GM18508 (cell line): ENCODE results near the gene SLC8A2.

ENCODE experiments used
- ATAC-seq: cut with Tn5 transposase; IDR thresholded peaks from one replicate; pipeline ENCODE4 v1.9.1; 2021; ENCODE audit warnings: moderate number of reproducible peaks; ENCODE audit not compliant: insufficient read depth, unreplicated experiment

Gene SLC8A2

DNA sequence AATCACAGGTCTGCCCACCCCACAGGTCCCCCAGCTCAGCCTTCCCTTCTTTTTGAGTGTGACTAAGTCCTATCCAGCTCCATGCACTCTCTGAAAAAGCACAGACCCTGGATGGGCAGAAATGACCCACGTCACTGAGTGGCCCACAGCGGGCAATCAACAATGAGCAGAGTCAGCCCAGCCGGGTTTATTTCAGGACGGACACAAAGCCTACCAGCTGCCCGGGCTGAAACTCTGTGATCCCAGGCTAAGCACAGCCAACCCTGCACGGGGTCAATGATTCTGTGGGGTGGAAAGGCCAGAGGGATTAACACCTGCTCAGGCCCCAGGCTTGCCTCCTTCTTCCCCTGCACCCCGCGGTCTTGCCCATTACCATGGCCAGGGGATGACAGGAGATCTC is 34.8 kb upstream of the SLC8A2 start:
- ATAC-seq = no peak

GRCh38 chr19:47505506-47505905 is 33.8 kb upstream of the SLC8A2 start:
- ATAC-seq = no peak

DNA sequence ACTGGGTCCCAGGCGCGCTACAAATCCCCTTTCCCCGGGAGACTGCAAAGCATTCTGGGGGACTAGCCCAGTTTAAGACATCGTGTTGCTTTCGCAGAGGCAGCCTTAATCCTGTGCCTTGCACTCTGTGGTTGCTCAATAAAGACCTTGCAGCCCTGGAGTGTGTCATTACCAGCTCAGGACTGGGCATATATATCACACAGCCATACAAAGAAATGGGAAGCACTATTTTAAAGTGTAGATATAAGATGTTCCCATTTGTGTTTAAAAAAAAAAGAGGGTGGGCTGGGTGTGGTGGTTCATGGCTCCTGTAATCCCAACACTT is 32.1 kb upstream of the SLC8A2 start:
- ATAC-seq = no peak

DNA sequence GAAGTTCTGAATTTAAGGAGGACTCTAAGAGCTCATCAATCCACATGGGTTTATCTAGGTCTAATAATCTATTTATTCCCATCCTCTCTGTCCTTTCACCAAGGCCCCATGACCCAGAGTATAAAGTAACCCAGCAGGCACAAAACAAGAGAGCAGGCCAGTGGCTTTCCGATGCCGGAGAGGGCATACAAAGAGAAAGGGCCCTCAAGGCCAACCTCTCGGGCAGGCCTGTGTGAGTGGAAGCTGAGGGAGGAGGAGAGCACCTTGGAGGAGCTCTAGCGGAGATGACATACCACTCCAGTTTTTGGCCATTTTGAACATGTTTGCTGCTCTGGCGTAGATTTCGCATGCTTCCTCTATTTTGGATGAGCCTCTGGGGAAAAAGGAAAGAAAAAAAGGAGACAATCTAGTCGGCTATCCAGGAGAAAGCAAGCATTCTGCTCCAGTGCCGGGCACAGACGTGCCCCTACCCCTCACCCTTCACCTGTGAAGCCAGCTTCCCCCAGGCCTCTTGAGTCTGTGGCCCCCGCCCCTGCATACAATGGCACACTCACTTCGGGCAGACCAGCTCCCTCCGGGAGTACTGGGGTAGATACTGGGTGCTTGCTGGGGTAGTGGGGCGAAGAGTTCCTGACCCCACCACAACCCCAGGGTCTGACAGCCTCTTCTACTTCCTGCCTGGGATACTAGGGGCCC is 31.6 kb upstream of the SLC8A2 start:
- no peak for ATAC-seq

GRCh38 chr19:47499863-47500830 is 28.5 kb upstream of the SLC8A2 start:
- no peak for ATAC-seq

- ATAC-seq = no peak
Measured at GRCh38 chr19:47499371-47499770, 27.7 kb upstream of the SLC8A2 start.

DNA sequence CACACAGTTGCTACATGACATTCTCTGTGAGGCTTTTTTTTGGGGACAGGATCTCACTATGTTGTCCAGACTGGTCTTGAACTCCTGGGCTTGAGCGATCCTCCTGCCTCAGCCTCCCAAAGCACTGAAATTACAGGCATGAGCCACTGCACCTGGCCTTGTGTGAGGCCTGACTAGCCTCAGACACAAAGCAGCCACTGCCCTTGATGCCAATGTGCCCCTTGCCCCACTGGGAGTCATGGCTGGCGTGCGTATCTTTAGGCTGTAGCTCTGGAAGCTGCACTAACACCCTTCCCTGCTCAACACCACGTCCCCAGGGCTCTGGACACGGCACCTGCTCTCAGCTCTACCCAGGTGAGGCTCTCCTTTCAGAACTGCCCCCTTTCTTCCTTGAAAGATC is 26.9 kb upstream of the SLC8A2 start:
- no peak for ATAC-seq

DNA sequence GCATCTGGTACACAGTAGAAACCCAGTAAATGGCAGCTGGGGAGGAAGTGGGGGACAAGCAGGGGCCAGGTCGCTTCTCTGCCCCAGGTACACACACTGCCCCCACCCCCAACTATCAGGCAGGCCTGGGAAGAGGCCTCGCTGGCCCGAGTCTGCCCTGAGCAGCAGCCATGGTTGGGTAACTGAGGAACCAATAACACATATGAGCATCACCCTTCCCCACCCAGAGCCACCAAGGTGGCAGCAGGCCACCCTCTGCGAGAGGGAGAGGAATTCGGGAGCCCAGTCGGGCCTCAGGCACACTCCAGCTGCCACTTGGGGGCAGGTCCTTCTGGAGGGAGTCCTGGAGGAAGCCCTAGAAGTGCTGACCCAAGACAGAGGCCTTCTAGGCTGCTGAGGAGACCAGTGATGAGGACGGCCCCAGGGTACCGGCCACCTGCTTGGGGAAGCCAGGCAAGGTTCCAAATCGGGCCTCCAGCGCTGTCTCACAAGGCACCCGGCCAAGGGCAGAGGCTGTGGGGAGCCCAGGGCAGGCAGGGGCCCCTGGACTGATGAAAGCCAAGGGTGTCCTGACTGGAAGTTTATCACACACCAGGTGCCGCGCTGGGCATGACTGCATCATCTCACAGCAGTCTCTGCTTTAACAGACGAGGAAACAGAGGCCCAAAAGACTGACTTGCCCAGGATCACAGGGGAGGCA is 26.3 kb upstream of the SLC8A2 start:
- ATAC-seq = no peak

DNA sequence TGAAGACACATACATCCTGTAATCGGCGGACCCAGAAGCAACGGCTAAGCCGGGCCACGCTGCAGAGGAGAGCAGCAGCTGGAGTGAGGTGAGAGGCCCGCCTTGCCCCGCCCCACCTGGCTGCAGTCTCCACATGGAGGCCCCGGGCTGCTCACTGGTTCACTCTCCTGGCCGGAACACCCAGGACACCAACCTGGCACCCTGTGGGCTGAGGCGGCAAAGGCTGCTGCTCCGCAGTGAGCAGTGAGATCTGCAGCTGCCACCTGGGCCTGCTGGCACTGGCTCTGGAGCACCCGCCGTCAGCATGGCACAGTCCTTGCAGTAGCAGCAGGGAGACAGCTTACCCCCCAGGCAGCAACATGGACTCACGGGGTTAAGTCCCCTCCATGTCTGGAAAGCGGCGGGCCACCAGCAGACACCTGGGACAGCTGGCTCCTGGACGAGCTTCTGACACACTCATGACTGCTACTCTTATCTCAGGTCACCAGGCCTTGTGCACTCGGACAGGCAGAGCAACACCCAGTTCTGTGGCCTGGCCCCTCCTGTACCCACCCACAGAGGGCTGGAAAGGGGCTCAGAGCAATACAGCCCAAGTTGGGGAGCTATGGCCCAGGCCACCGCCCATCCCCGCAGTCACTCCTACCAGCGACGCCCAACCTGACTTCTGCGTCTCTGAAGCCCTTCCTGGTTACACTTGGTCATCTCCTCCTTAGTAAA is 25.5 kb upstream of the SLC8A2 start:
- no peak for ATAC-seq

DNA sequence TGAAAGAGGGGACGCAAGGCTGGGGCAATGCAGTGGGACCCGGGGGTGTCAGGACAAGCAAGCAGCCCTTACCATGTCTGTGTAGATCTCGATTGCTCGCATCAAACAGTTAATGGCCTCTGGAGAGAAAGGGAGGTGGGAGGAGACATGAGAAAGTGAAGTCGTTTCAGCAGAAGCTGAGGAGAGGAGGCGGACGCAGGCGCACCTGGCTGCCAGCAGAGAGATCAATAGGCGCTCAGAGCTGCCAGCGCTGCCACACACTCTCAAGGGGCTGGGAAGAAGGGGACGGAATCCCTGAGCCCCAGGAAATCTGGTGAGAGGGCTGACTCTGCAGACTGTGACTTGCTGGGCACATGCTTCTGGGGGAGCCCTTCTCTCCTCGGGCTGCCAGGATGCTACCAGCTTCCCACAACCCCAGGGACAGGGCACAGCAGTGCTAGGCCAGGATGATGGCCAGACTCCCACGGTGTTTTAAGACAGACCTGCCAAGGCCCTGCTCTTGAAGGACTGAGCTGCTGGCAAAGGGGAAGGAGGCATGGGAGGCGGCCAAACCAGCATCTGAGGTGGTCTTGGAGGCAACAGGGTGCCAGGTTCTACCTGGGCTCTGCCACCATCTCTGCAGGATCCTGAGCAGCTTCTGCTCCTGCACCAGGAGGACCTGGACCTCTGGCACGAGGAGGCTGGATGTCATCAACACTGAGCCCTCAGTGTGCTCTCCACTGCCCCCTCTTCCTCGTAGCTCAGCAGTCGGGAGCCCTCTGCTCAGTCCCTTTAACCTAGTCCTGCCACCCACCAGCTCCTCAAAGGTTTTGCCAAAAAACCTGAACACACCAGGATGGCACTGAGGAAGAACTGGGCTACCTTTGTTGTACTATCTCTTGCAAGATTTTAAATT is 24.0 kb upstream of the SLC8A2 start:
- no peak for ATAC-seq

GRCh38 chr19:47494729-47495128 is 23.0 kb upstream of the SLC8A2 start:
- no peak for ATAC-seq

GRCh38 chr19:47494211-47494547 is 22.5 kb upstream of the SLC8A2 start:
- no peak for ATAC-seq

DNA sequence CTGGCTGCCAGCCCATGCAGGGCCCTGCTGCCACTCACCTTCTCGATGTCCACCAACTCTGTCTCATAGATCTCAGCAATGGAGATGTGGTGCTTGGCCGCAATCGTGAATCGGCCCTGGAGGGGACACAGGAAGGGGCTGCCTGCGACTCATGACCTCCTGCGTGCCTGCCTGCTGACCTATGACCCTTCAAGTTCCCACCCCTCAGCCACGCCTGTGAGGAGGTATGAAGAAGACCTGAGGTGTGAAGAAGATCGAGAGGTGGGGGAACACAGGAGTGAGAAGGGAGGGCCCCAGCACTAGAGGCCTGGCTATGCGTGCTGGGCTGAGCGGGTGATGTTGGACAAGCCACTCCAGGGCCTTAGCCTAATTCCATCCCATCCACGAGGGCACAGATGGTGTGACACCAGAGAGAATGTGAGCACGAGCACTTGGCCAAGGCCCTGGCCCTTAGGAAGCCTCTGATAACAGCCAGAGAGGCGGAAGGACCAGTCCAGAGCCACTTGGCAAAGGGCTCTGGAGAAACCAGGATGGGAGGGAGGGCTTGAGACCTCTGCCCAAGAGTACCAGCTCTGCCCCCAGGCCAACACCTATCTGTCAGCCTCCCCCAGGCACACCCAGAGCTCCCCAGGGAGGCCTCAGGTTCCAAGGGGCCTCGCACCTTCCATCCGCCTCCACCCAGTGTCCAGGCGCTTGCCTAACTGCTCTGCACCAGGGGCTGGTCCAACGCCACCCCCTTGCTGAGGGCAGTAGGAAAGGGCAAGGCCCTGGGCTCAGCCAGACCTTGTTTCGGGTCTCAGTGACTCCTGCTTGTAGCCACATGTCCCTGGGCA is 21.9 kb upstream of the SLC8A2 start:
- ATAC-seq = no peak

- ATAC-seq = no peak
Measured at GRCh38 chr19:47492571-47493377, 21.1 kb upstream of the SLC8A2 start.

- no peak for ATAC-seq
Measured at GRCh38 chr19:47492137-47492533, 20.4 kb upstream of the SLC8A2 start.

DNA sequence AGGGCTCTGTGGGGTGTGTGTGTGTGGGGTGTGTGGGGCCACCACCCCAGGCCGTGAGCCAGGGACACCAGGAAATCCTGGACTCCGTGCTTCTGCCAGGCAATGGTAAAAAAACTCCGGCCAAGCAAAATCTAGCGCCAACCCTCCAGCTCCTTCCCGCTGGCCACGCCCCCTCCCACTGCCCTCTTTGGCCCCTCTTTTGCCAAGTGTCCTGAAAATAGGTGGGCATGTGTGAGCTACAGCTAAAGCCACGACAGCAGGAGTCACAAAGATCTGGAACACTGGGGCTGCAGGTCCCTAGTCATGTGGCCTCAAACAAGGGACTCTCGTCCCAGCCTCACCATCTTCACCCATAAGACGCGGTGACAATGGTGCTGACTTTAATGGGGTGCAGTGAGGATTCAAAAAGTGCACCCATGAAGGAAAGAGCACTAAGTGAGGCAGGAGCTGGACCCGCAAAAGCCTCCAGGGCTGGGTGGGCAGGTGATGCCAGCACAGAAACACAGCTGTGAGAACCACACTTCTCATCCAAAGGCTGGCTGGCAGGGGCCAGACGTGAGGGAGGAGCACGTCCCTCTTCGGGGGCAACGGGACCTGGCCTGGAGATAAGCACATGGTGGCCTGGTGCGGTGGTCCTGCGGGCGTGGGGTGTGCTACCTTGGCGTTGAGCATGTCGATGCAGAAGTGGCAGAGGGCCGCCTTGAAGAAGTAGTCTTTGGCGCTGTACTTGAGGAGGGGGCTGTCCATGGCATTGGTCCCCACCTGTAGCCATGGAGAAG is 19.9 kb upstream of the SLC8A2 start:
- no peak for ATAC-seq

DNA sequence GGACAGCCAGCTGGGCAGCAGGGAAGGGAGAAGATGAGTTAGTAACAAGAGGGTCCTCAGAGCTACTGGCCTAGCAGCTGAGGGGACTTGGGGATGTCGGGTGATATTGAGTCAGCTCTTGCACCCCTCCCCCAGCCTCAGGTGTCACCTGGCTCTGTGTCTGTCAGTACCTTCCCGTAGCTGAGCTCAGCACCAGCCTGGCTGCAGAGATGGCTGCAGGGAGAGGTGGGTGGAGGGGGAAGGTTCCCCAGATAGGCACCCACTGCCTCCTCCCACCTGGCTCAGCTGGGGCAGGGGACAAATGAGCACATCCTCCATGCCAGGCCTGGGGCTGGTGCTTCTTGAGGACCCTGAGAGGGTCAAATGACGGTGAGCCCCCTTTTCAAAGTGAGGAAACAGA is 19.2 kb upstream of the SLC8A2 start:
- no peak for ATAC-seq
